ENCODE data around the gene PPFIA3.

- no peak for TF ChIP-seq CTCF (IDR thresholded peaks at IDR 0.05 in 4 of 5, conservative IDR thresholded peaks at IDR 0.05 in 1 of 5)
- TF ChIP-seq POLR2A (IDR thresholded peaks at IDR 0.05) = no peak
Observed at GRCh38 chr19:49120325-49120683, 960 bp downstream of the PPFIA3 start.

Data from gastrocnemius medialis (tissue), 4 donors.